SKM-1 treated with dmso at 0.1 percent for 144 hours (cell line): ENCODE data around the gene UNC13B.
"Not testable (repeated sequence)": the region's sequence is repeated elsewhere in the genome, so short reads cannot be mapped to it uniquely, and the experiment has no call there.

Experiments used
- DNase-seq: peaks from one replicate; lab custom pipeline; 2025; ENCODE audit not compliant: unreplicated experiment; lab: John Stamatoyannopoulos, UW

The UNC13B gene

DNA sequence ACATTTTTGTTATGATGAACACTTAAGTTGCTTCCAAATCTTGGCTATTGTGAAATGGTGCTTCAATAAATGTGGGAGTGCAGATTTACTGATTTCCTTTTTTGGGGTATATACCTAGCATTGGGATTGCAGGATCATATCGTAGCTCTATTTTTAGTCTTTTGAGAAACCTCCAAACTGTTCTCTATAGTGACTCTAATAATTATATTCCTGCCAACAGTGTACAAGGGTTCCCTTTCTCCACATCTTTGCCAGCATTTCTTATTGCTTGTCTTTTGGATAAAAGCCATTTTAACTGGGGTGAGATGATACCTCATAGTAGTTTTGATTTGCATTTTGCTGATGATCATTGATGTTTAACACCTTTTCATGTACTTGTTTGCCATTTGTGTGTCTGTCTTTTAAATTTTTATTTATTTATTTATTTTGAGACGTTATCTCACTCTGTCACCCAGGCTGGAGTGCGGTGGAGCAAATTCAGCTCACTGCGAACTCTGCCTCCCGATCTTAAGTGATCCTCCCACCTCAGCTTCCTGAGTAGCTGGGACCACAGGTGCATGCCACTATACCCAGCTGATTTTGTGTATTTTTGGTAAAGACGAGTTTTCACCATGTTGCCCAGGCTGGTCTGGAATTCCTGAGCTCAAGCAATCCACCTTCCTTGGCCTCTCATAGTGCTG lies 59.0 kb downstream of the UNC13B start:
- DNase-seq = no peak

DNA sequence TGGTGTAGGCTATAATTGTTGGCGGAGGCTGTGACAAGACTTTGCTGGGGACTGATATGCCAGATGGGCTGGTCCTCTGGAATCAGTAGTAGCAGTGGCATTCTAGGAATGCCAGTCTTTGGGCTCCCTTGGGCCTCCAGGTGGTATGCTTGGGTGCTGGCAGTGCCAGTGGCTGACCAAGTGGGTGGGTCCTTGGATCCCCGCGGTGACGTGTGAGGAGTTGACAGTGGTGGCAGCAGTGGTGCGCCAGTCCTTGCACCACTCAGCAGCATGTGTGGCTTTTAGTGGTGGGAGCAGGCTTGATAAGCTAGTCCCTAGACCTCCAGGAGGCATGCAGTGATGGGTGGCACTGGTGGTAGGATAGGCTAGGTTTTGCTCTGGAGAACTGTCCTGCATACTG lies 63.9 kb downstream of the UNC13B start:
- DNase-seq = no peak

DNA sequence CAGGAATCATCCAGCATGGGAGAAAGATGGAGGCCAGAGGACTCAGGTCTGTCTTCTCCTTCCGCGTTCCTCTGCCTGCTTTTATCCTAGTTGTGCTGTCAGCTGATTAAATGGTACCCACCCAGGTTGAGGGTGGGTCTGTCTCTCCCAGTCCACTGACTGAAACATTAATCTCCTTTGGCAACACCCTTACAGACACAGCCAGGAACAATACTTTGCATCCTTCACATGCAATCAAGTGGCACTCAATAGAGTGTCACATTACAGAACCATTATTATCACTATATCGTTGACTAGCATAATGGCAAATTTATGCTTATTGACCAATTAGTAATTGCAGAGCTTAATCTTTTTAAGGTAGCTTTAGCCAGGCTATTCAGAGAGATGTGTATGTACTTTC lies 64.8 kb downstream of the UNC13B start:
- no peak for DNase-seq

DNA sequence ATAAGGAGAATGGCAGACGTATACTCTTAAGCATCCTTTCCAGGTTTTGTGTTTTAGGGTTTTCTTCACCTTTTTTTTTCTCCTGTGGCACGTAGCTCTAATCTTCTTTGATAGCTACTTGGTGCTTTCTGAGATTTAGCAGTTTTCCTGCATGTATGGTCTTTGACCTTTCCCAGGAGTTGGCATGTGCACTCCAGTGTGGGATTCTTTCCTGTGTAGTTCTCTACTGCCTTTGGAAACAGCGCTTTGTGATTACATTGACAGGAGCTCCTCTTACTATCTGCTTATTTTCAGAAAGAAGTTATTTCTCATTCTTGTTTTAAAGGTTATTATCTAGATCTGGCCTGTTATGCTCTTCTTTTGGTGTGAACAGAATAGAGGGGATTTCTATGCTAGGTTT lies 65.5 kb downstream of the UNC13B start:
- no peak for DNase-seq

DNA sequence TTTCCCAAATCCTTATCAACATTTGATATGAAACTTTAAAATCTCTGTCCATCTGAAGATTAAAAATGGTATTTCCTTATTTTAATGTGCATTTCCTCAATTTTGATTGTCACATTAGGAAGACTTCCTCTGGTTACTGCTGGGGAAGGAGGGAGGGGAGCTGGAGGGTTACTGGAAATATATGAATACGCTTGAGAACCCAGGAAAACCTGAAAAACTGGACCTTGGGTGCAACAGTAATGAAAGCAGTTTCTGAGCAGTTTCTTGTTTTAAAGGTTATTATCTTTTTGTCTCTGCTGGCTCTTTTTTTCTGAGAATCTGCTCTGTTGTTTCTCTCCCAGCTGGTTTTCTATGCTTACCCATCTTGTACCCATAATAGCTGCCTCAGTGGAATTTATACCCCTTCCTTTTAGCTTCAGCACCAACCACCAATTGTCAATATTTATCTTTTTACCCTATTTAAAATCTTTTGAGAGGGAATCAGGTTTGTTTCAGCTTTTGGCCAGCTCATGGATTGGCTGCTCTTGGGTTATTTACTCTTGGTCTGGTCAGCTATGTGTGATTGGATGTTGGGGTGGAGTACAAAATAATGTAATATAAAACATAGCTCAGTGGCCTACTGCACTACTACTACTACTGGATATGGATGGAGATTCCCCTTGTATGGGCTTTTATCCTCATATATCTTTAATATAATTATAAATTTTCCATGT lies 67.4 kb downstream of the UNC13B start:
- DNase-seq = no peak

DNA sequence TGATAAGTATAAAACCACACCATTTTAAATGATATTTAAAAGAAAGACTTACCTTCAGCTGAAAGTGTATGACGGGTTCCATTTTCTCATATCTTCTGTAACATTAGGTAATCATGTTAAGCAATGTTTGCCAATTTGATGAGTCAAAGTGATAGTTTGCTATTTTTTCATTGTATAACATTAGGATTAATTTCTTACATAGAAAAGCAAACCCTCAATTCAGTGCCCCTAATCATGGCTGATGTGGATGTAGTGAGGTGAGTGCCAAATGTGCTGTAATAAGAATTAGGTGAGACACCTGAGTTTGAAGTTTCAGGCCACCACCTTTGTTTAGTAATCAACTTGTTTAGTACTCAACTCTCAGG lies 68.0 kb downstream of the UNC13B start:
- DNase-seq = no peak

DNA sequence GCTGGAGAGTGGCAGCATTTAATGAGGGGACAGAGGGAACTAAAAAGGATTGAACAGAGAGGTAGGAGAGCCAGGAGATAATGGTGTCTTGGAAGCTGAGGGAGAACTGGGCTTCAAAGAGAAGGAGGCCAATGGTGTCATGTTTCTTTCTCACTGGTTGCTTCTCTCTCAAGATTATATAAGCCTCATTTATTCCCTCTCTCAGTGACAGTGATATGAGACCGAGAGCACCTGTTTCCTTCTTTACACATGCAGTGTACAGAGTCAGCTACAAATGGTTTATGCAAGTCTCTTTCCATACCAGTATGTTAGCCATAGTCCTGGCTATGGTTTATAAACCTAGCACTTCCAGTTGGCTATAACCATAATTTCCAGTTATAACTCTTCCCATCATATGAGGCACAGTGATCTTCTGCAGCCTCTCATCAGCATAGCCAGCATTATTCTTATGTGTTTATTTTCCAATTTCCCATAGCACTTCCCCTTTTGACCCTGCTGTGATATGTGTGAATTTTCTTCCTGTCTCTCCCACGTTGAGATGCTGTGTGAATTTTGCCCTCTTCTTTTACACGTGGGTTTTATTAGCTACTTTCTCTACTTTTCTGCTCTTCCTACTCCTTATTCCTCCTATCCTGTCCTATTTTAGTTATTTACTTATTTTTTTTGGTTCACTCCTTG lies 71.2 kb downstream of the UNC13B start:
- DNase-seq = no peak

DNA sequence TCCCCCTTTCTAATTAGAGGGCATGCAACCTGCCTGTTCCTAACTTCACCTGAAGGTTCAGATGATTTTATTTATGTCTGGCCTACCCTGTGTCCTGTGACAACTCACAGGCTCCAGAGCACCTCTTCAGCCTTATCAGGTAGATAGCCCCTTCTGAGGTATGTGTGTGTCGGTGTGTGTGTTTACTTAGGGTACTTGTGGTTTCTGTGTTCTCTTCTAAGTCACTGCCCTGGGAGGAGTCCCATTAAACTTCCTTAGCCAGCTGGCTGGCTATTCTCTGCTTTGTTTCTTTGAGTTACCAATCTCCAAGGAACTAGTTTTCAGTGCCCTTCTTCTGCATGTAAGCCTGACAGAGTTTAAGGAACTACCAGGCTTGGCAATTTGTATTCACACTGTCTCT lies 74.9 kb downstream of the UNC13B start:
- DNase-seq = no peak

DNA sequence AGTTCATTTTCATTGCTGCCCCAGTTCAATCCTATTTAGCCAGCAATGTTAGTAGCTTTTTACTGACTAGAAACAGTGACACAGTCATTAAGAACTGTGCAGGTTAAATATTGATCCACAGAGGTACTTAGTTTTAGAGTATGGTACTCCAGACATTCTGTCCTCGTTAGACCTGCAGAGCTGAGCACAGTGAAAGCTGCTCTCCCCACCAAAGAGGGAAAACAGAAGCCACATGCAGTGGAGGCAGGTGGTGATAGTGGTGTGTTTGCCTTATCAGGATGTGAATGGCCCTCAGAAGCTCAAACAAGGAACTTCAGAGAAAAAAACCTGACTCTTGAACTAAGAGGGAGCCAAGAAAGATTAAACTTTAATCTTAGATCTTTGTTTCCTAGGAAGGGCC lies 75.5 kb downstream of the UNC13B start:
- no peak for DNase-seq

DNA sequence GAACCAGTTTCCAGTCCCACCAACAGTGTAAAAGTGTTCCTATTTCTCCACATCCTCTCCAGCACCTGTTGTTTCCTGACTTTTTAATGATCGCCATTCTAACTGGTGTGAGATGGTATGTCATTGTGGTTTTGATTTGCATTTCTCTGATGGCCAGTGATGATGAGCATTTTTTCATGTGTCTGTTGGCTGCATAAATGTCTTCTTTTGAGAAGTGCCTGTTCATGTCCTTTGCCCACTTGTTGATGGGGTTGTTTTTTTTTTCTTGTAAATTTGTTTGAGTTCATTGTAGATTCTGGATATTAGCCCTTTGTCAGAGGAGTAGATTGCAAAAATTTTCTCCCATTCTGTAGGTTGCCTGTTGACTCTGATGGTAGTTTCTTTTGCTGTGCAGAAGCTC lies 84.1 kb downstream of the UNC13B start:
- DNase-seq = not testable (repeated sequence)

DNA sequence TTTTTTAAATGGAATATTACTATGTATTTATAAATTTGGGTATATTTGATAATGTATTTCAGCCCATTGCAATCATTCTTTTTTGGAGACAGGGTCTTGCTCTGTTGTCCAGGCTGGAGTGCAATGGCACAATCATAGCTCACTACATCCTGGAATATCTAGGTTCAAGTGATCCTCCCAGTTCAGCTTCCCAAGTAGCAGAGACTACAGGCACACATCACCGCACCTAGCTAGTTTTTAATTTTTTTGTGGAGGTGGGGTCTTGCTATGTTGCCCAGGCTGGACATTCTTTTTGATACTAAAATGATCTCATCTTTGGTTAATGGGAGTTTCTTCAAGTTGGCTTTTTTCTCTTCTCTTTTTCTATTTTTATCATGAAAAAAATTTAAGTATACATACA lies 91.3 kb downstream of the UNC13B start:
- no peak for DNase-seq

DNA sequence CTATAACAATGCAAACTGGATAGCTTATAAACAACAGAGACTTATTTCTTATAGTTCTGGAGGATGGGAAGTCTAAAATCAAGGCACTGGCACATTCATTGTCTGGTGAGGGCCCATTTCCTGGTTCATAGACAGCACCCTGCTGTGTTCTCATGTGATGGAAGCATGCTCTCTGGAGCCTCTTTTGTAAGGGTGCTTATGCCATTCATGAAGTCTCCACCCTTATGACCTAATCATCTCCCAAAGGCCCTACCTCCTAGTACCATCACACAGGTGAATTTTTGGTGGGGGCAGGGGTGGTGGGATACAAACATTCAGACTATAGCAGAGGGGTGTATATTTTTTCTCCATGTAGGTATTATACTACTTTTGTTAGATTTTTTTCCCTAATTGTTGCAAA lies 92.4 kb downstream of the UNC13B start:
- no peak for DNase-seq

DNA sequence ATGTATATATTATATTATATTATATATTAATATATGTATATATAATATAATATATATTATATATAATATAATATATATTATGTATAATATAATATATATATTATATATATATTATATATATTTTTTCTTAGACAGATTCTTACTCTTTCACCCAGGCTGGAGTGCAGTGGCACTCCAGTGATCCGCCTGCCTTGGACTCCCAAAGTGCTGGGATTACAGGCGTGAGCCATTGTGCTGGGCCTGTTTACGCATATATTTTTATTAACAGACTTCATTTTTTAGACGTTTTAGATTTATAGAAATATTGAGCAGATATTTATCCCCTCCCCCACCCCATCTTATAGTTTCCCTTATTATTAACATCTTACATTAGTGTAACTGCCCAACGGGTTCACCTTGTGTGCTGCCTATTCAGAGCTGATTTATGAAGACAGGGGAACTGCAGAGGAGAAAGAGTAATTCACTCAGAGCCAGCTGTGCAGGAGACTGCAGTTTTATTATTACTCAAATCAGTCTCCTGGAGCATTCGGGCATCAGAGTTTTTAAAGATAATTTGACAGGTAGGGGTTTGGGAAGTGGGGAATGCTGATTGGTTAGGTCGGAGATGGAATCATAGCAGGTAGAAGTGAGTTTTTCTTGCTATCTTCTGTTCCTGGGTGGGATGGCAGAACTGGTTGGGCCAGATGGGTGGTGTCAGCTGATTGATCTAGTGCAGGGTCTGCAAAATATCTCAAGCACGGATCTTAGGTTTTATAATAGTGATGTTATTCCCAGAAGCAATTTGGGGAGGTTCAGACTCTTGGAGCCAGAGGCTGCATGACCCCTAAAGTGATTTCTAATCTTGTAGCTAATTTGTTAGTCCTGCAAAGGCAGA lies 93.4 kb downstream of the UNC13B start:
- DNase-seq = no peak

DNA sequence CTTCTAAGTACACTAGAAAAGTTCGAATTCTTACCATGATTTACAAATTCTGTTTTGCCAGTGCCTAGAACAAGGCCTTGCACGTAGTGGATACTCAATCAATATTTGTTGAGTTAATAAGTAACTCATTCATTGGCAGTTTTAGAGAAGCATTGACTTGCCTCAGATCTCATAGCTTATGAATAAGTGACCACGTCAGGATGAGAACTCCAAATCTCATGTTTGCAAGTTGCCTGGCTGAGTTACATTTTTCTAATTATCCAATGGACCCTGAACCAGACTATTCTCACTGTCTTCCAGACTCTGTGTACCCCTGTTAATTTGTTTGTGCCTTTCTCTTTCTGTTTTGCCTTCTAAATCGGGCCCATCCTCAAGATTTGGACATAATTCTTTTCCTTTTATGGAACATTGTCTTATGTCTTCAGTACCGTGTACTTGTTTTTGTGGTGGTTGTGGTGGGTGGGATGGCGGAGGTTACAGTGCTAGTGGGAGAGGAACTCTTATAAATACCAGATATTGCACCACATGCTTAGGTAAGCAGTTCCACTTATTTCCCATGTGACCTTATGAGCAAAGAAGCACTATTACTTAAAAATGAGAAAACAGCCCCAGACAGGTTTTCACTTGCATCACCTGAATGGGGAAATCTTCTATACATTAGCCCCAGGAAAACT lies 96.3 kb downstream of the UNC13B start:
- peak; percentile 67 for DNase-seq

DNA sequence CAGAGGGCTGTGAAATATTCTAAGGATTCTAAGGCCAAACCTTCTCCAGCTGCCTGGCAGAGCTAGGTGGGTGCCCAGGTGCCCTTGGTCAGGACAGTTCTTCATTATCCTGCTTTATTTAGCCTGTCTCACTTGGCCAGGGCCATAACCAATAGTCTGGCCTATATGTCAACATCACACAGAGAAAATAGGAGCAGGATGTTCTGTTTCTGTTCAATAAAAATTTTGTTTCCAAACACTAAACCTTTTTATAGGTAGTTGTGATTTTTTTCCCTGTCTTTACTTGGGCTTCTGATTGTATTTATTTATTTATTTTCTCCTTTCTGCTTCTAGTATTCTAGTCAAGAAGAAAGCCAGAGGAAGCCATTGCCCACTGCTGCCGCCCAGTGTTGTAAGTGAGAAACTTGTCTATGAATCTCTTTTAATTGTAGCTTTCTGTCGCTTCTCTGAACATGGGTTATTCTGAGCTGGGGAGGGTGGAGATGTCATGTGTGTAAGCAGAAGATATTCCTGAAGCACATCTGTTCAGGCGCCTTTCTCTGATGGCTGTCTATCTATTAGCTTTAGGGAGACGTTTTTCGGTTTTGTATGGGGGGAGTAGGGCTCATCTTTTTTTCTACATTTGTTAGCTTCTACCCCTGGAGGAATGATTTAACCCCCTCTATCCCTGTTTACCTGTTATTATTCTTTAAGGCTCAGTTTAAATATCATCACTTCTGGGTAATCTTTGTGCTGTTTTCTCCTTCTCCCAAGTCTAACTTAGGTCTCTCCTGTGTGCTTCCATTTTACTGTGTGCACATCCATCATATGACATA lies 97.1 kb downstream of the UNC13B start:
- DNase-seq = peak; percentile 10

DNA sequence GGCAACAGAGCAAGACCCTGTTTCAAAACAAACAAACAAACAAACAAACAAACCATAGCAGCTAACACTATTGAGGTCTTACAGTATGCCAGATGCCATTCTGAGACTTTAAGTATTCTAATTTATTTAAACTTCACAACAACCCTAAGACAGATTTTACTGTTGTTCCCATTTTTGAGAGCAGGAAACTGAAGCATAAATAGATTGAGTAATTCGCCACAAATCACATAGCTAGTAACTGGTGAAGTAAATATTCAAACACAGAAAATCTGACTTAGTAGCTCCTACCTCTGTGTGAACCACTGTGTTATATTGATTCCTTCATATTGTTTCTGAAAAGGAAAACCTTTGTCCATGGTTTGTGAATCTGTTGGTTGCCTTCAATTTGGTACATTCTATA lies 98.4 kb downstream of the UNC13B start:
- no peak for DNase-seq

DNA sequence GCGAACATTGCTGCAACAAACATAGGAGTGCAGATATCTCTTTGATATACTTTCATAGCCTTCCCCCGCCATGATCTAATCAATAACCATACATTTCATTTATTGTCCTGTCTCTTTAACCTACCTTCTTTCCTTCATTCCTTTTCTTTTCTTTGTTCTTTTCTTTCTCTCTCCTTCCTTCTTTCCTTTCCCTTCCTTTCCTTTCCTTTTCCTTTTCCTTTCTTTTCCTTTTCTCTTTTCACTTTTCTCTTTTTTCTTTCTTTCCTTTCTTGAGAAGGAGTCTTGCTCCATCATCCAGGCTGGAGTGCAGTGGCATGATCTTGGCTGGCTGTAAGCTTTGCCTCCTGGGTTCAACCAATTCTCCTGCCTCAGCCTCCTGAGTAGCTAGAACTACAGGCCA lies 100.3 kb downstream of the UNC13B start:
- no peak for DNase-seq

DNA sequence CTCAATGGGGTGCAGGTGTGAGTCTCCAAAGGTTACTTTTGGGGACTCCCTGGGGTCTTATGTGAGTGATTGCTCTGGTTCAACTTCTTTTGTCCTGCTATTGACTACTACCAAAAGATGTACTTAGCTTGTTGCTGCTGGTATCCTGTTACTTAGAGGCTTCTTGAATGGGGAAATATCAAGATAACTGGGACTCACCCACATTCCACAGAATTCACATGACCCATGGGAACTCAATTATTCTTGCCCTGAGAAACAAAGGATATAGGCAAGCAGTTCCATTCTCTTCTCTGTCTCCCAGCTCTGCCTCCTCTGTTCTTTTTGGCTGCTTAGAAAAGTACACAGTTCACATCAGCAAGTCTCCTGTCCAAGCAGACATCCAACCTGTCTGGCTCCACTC lies 105.9 kb downstream of the UNC13B start:
- no peak for DNase-seq

DNA sequence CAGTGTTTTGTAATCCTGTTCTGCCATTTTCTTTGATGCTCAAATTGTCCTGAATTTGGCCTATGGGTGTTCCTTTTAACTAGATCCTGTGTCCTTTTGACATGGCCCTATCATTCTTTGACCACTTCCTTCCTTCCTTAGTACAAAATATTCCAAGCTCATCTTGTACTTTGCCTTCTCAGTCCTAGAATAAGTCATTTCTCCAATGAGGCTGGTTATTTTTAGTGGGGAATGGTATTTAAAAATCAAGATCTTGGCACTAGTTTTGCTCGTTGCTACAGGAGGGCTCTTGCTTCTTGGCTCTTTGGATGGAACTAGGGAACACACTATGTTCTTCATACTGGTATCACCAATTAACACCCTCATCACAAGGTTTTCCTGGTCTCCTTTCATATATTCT lies 108.1 kb downstream of the UNC13B start:
- no peak for DNase-seq

DNA sequence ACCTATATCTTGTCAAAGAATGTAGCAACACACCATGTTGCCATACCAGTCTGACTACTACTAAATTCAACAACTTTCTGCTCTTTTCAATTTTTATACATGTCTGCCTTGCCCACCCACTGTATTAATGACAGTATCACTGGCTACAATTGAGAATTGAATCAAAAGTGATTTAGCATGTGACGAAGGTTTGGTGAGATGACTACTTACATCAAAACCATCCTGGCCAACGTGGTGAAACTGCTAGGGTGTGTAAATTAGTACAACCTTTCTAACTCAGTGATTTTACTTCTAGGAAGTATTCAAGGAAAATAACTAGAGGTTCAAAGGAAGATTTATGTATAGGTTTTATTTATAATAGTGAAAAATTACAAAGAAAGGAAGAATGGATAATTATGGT lies 109.8 kb downstream of the UNC13B start:
- DNase-seq = no peak
